Effector CD4-positive, alpha-beta T cell (primary cell): Measurements from ENCODE around the gene PLCL2.

Source experiments
- DNase-seq: peaks from one replicate; pipeline ENCODE4 v3.0.0-alpha.2; 2020
- total RNA-seq: gene quantifications from one replicate; lab custom pipeline; 2026; lab: John Stamatoyannopoulos, UW

The PLCL2 gene
- total RNA-seq = 114 reads per million, percentile 85 among the genes with 10 or more reads in this experiment

GRCh38 chr3:16884748-16885592 is at the start of gene PLCL2:
Gene PLCL2 (plus strand): TSS chr3:16884955. CDS start chr3:16885040, 85 bp downstream.
- peak; percentile 68 for DNase-seq

DNA sequence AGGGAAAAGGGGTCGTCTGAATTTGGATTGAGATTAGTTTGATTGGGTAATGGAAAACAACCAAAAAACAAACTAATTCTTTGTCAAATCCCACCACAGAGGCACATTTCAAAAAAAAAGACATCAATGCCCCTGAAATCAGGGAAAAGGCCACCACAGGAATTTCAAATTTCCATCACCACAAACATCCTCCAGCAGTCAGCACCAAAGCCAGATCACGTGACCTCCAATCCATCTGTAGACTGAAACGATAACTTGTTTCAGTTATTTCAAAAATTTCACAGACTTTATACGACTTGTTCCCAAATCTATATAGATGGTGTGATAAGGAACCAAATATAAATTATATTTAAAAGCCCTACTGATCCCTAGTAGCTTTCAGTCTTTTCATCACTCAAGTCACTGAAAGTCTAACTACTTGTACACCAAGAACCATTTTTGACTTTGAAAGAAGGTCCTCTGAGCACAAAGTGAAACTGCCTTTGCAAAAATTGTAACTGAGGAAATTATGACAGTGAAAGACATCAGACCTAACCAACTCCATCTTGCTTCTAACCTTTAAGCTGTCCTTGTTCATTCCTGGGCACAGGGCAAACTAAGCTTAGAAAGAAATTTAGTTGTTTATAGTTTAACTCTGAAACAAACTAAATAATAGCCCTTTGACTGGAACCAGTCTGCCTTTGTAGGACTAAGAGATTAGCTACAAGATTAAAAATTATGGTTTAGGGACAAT is 48.1 kb upstream of the PLCL2 start:
- no peak for DNase-seq

GRCh38 chr3:16837602-16838001 is 47.2 kb upstream of the PLCL2 start:
- no peak for DNase-seq

- no peak for DNase-seq
Observed at GRCh38 chr3:16838561-16838960, 46.2 kb upstream of the PLCL2 start.

DNA sequence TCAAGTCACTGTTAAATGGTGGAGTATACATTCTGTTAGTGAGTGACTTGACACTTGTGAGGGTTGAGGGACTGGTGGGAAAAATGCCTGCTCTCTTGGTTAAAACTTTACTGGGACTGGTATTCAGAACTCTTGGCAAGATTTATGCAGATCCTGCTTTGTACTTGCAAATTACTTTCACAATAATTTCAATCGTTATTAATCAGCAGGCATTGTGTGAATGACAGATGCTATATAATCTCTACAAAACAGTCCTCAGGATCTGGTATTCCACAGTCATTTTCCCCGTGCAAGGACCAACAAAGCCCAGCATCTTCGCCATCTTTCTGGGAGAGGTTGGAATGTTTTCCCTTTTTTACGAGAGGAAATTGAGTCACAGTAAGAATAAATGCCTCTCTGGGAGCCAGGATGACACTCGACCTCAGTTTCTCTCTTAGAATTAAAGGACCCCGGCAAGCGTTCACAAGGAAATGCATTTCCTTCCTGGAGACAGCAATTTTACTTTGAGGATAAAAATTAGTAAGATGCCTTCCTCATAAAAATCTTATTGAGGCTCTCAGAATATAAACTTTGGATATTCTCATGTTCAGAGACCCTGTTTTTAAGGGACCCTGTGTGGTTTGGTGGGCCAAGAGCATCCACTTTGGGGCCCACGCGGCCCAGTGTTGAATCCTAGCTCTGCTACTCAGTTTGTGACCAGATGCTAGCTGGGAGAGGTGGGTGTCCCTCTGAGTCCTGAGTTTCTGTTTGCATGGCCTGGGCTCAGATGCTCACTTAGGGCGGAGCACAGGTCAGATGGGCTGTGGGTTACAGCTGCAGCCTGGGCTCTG is 45.3 kb upstream of the PLCL2 start:
- DNase-seq = no peak

DNA sequence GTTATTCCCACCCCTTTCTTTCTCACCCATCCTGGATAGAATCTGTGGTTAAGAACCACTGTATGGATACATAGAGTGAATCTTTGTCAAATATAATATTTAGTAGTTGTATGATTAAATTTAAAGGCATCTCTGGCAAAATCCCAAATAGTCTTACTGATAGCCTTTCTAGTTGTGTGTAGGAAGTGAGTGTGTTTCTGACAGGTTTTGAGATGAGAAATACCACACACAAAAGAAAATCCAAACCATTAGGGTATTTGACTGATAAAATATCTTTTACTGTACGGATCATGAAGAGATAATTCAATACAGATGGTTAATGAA is 44.7 kb upstream of the PLCL2 start:
- no peak for DNase-seq

- no peak for DNase-seq
Observed at GRCh38 chr3:16841041-16841753, 43.6 kb upstream of the PLCL2 start.

DNA sequence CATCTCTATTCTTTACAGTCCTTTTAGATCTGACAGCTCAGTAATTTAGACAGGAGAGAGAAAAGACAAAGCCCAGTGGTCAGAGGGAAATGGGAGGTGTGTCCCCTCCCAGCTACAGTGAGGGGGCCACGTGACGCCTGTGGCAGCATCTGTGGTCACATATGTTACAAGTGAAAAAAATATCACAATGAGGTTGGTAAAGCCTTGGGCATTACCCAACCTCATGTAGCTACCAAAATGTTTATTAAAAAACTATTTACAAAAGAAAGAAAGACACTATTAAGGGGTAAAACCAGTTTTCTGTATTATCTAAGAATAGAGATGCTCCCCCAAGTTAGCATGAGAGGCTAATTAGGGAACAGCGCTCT is 42.9 kb upstream of the PLCL2 start:
- peak; percentile 14 for DNase-seq

GRCh38 chr3:16842272-16843270 is 42.2 kb upstream of the PLCL2 start:
- peak; percentile 62 for DNase-seq

DNA sequence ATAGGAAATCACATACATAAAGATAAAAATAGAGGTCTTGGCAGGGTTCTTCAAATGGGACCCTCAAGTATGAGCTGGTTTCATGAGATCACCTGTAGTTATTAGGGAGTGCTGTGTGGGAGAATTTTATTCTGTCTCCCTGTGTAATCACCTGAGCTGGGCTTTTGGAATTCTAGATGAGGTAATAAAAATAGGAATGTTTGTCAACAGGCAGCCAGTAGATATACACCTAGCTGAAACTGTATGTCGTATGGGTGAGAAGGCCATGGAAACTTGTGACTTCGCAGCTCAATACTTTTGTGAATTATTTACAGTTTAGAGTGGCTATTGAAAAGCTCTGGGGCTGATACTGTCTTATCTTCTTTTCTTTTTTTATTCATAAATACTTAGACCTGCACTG is 40.5 kb upstream of the PLCL2 start:
- no peak for DNase-seq

- no peak for DNase-seq
Observed at GRCh38 chr3:16844791-16845190, 40.0 kb upstream of the PLCL2 start.

GRCh38 chr3:16846373-16847080 is 38.2 kb upstream of the PLCL2 start:
- no peak for DNase-seq

DNA sequence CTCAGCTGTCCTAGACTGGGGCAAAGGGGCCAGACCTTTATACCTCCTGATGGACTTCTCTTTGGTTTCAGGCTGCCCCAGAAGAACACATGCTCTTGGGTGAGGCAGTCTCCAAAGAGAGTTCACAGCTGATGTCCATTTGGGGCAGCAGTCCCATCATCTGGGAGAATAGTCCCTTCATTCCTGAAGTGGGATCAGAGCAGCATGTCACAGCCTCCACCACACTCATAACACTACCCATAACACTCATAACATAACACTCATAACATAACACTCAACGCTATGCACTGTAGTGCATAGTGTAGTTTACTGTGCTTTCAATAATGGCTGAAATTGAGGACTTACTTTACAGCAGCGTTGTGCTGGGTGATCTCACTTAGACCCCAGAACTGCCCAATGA is 36.7 kb upstream of the PLCL2 start:
- no peak for DNase-seq

DNA sequence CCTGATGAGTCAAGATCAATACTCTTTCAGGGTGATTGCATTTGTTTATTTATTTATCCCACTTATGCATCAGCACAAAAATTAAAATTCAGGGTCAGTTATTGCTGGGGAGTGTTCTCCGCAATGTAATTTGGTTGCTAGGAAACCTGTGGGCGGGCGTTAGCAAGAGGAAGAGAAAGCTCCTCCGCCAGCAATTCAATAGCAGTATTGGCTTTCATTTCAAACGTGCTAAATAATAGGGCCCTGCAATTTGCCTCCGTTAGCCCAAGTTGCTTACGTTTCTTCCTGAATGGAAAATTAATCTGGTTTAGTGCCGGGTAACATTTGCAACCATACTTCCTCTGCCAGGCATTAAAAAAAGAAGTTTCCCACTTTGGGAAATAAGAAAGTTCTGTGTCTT is 35.5 kb upstream of the PLCL2 start:
- peak; percentile 48 for DNase-seq

GRCh38 chr3:16849795-16850194 is 35.0 kb upstream of the PLCL2 start:
- DNase-seq = no peak

- DNase-seq = no peak
Observed at GRCh38 chr3:16855497-16855896, 29.3 kb upstream of the PLCL2 start.

GRCh38 chr3:16860234-16860633 is 24.5 kb upstream of the PLCL2 start:
- DNase-seq = no peak

DNA sequence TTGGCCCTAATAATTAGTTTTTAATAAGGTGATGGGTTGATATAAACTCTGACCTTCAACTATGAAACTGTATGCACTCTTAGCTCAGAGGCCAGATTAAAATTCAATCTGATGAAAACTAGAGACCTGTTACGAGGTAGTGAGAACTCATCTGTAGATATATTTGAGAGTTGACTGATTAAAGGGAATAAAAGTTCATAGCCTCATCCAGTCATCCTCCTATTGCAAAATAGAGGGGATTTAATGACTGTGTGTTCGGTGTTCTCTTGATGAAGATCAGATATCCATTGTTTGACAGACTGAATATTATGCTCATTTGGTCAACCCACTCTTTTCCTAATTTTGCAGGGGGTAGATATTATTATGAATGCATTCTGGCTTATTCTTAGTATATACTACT is 23.3 kb upstream of the PLCL2 start:
- no peak for DNase-seq

DNA sequence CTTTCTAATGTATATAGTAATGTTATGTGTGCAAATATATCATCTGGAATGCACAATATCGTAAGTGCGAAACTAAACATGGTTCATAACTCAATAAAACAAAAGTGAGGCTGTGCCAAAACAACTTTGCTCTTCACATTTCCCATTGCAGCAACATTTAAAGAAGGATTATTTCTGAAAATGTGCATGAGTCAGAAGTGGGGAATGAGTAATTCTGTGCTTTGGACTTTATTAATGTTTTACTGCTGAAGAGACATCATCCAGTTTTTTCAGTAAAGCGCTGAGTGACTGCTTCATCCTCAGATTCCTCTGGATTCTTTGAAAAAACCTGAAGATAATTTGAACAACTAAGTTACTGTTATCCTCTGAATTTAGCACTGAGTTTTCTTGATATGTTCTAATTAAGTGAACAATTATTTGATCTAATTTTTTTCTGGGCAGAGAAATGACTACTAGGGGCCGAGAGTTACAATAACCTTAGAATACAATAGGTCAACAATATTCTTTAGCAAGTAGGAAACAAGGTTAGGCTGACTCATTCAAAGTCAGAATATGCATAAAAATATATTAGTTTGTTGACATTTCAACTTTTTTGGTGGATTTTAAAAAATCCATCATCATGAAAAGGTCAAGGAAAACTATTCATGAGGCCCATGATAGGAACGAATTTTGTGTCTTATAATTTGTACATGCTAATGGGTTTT is 20.0 kb upstream of the PLCL2 start:
- DNase-seq = no peak

DNA sequence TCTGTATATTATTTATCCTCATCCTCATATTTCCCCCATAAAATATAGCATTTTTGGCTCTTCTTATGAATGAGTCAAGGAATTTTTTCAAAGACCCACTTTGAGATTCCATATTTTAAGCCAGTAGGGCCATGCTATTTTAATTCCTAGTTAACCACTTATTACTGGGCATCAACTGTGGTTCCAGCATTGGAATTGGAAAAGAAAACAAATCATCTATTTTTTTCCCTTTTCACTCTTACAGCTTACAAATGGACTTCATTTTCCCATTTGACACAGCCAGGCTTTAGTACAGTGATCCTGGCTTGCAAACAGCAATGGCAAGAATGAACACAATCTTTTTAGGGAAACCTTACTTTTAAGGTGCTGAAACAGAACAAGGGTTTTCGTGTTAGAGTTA is 19.4 kb upstream of the PLCL2 start:
- DNase-seq = no peak
